T-helper 2 cell (primary cell): ENCODE results near the gene MLKL.
"Not testable (repeated sequence)": the region's sequence is repeated elsewhere in the genome, so short reads cannot be mapped to it uniquely, and the experiment has no call there.

Source experiments
- DNase-seq, 5 experiments: peaks; one replicate each; pipeline versions ENCODE4 v3.0.0 to v3.0.0-alpha.2; 2012 to 2022

MLKL gene

DNA sequence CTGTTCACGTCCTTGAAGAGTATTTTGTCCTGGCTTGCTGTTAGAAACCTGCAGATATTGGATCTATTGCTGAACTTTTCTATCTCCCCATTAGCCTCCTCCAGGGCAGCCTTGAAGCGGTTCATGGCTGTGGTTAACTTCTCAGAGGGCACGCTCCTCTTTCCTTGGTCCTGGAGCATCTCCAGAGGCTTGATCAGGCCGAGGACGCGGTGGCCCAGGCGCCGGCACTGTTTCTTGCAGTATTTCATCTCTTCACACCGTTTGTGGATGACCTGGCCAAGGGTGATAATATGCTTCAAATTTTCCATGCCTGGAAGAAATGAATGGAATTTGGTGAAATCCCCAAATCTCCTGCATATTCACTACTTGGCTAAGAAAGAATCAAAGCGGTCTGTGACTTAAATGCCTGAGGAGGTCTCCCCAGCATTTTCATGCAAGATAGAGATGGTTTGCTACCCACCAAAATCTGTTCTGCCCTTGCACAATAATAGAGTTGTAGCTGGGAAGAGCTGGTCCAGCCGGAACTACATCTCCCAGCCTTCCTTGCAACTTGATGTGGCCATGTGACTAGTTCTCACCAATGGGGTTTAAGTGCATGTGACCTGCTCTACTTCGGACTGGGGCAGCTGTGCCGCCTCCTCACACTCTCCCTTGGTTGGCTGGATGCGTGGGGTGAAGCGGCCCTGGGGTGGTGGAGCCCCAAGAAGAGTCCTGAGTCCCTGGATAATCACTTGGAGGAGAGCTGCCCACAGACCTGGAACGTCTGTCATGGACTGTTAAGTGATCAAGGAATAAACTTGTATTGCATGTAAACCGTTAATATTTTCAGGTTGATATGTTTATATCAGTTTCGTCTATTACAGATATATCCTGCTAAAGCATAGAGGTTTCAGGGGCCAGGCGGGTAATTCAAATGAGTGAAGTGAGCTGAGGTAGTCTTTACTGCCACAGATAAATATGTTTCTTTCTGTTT is 4.9 kb downstream of the MLKL start:
- DNase-seq = peak in 4 of 5 experiments; percentile 21 to 86 (median 55)

DNA sequence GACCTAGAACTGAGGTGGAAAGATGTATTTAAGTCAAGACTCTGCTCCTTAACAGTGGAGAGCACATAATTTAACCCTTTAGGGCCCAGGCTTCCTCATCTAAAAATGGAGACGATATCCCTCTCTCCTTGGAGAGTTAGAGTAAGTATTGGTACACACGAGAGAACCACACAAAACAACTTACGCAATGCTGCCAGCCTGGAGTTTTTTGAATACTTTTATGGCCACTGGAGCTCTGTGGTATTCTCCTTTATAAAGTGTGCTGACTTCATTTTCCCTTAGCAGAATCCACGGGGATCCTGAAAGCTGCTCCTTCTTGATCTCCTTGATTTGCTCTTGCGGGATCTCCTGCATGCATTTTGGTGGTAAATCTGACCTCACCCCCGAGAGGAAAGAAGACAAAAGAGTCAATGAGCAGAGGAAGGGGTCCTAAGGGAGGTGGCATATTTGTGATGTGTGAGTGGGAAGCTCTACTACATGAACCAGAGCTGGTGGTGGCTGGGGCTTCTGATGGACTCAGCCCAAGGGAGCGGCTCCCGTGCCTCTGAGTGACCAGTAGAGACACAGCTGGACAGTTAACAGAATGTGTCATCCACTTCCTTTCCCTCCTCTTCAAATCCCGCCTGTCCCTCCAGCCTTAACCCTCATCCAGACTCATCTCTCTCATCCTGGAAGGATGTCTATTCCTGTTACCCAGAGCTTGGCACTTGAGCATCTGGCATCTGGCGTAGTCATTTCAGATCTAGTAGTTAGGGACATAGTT is 9.4 kb downstream of the MLKL start:
- DNase-seq = no peak

DNA sequence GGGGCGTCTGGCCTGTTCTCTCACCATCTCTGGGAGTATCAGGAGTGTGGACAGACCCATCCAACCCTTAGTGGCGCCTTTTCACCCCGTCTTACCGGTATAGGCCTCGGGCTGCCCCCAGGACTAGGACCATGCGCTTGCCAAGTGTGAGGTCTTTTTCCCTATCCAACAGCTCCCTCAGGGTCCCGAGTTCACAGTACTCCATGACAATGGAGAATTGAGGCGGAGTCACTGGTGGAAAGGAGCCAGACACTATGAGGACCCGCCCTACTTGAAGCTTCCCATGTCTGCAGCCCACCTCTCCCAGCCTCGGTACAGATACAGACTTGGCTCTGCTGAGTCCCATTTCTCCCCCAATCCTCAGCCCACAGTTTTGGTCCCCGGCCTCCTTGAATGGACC is 18.1 kb downstream of the MLKL start:
- DNase-seq = no peak

DNA sequence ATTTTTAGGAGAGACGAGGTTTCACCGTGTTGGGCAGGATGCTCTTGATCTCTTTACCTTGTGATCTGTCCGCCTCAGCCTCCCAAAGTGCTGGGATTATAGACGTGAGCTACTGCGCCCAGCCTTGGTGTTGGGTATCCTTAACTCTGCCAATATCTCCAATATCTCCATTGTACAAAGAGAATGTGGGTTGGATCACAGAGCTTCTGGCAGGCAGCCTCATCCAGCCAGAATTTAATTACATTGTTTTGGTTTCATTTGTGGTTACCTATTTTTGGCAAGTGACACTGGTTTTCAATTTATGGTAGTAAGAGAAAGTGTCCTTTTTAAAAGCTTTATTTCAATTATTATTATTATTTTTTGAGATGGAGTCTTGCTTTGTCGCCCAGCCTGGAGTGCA is 20.0 kb downstream of the MLKL start:
- DNase-seq = no peak

DNA sequence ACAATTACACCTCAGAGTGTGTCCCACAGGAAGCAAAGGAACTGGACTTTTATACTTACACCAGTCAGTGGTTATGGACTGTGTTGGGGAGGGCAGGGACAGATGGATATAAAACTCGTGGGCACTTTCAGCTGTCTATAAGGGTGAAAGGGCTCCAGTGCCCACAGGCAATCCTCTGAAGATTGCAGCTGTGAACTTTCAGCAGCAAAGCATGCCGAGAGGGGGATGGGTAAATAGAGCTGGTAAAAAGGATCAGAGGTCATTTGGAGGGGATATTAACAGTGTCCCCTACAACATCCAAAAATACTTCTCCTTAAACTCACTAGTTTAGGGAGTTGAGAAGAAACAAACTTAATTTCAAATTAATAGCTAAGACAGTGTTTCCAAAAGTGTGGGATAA is 20.7 kb downstream of the MLKL start:
- DNase-seq = no peak

DNA sequence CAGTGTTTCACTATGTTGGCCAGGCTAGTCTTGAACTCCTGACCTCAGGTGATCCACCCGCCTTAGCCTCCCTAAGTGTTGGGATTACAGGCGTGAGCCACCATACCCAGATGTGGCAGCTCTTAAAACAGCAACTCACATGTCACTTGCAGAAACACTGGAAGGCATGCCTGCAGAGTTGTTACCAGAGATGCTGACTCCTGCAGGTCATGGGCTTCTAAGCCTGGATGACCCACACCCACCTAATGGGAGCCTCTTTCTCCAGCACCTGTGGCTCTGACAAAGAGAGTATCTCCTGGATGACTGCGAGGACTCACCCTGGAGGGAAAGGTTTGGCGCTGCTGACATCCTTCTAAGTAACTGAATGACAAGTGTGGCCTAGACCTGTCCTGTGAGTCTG is 22.8 kb downstream of the MLKL start:
- no peak for DNase-seq

DNA sequence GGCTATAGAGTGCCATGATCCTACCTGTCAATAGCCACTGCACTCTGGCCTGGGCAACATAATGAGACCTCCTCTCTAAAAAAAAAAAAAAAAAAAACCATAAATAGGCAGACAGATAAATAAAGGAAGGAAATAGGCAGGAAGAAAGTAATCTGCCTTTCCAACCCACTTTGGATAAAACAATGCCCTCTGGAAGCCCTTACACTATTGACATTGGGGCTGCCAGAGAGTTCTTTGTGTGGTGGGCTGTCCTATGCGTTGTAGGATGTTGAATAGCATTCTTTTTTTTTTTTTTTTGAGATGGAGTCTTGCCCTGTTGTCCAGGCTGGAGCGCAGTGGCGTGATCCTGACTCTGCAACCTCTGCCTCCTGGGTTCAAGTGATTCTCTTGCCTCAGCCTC is 26.8 kb downstream of the MLKL start:
- DNase-seq = no peak

DNA sequence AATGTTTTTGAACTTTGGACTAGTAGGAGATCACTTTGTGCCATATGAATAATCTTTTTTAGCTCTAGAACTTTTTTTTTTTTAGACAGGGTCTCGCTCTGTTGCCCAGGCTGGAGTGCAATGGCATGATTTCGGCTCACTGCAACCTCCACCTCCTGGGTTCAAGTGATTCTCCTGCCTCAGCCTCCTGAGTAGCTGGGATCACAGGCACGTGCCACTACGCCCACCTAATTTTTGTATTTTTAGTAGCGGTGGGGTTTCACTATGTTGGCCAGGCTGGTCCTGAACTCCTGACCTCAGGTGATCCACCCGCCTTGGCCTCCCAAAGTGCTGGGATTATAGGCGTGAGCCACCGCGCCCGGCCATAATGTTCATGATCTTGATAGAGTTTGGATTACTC is 31.8 kb downstream of the MLKL start:
- DNase-seq = not testable (repeated sequence)

DNA sequence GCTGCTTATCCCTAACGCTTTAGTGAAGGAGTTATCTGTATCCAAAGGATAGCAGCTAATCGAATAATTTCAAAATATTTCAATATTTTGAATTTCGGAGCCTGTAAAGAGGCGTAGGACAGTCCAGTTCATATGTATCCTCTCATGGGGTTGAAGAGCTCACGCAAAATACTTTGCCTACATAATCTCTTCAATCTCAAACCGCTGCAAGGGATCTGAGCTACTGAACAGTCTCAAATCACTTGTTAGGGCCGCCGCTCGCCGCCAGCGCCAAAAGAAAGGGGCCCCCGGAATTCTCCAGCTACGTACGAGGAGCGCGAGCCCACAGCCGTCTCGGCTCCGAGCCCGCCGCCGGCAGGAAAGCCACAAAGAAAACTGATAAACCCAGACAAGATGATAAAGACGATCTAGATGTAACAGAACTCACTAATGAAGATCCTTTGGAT is 33.4 kb downstream of the MLKL start:
- peak in 3 of 5 experiments; percentile 14 to 61 (median 34) for DNase-seq

DNA sequence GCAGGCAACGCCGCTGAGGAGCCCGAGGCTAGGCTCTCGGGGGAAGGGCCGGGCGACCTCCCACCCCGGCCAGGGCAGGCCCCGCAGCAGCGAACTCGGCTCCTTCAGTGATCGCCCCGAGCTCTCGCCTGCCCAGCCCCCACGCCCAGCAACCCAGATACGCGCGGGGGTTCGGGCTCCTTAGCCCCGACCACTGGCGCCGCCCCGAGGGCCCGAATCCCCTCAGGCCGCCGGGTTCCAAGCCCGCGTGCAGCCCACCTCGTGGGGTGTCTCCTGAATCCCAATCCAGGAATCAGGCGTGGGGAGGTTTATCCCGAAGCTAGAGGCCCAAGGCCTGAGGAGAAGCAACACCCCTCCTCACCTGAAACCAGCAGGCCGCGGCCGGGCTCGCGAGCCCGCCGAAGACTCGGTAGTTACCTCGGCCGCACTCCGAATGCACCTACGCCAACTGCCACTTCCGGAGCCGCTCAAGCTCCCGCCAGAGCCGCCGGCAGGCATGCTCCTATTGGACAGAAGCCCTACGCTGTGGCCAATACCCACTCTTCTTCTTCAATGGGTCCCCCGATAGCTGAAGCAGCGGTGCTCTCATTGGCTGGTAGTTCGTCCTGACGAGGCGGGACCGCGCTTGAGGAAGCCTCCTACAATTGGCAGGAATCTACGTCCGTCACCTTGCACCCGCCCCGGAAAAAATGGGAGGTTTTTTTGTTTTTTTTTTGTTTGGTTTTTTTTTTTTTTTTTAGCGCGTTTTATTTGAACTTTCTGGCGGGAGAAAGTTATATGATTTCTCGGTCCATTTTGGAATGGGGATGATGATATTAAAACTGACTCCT is 34.0 kb downstream of the MLKL start, which contains the start of gene RFWD3:
RFWD3 (minus strand) TSS at position 453 of the 830 bp plus-strand sequence. CDS start 5,428 bp downstream, outside the sequence.
- DNase-seq = peak; percentile 83 to 99 (median 96)

DNA sequence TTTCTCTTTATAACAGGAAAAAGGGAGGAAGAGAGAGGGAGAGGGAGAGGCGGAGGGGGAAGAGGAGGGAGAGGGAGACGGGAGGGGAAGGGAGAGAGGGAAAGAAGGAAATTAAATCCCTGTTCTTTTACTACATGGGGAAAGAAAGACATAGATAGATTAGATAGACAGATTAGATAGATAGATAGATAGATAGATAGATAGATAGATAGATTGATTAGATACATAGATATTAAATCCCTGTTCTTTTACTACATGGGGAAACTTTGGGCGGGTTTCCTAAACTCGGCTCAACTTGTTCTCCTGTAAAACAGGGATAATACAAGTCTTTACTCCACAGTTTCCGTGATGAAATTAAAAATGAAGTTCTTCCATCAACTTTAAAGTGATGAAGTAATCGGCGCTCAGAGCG is 34.6 kb downstream of the MLKL start:
- DNase-seq = no peak

DNA sequence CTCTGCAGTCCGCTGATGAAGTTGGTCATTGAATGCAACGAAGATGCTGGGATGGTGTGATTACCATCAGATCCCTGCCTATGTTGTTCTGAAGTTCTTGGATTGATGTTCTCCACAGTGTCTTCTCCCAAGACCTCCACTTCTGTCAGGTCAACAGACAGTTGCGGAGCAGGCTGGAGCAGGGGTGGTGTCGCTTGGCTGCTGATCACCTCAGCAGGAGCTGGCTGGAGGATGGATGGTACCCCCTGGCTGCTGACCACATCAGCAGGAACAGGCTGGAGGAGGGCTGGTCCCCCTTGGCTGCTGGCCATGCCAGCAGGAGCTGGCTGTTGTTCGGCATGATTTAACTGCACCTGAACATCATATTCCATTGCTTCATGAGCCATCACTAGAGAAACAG is 39.6 kb downstream of the MLKL start:
- no peak for DNase-seq

DNA sequence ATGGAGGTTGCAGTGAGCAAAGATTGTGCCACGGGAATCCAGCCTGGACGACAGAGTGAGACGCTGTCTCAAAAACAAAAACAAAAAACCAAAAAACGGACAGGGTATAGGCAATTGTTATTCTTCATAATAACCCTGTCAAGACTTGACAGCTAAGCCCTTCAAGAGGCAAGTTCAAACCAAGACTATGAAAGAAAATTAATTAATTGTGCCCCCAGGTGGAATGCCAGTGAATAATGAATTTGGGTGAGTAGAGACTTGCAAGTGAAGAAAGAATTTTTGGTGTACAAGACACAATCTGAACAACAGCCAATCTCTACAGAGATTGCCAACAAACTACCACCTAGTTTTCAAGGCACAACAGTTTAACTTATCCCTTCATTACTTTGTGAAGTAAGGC is 40.3 kb downstream of the MLKL start:
- DNase-seq = no peak

DNA sequence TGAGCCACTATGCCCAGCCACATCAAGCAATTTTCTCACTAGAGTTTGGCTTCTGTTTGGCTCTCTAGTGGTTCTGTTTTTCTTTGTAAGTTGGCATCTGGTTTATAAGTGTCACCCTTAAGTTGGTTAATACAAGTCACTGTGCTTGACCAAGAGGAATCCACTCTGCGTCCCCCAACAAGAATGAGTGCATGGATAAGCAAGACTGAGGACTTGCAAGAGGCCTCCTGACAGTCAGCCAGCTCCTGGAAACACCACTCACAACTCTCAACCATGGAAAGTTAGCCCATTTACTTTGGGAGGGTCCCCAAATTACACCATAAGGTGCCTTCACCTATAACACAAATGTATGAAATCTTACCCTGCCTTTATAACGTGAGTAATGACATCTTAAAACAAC is 41.6 kb downstream of the MLKL start:
- DNase-seq = no peak

DNA sequence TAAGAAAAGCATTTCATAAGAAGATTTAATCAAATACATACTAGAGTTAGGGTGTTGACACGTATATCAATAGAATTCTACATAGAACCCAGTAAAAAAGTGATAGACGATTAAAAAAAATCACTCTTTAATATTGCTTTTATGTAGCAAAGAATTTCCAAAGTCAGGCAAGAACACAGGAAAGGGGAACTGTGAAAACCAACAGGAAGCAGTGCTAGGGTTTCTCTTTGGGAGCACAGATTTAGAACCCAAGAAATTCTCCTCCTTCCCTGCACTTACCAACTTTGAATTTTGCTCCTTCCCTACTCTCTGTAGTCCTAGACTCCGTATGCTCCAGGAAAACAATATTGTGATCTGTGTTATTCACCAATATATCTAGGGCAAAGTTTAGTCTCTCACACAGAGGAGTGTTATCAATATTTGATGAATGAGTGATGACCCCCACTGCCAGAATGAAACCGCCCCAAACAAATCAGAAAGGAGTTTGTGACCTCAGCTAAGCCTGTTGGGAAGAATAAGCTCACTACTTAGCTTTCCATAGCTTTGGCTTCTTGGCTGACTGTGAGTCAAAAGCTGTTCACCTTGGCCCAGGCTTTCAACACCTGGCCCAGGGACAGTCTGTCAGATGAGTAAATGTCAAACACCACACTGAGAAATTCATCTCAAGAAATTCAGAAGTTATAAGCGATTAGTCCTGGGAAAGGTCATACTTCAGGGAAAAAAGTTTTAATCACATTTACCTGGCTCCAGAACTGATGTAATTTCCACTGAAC is 42.6 kb downstream of the MLKL start:
- no peak for DNase-seq

DNA sequence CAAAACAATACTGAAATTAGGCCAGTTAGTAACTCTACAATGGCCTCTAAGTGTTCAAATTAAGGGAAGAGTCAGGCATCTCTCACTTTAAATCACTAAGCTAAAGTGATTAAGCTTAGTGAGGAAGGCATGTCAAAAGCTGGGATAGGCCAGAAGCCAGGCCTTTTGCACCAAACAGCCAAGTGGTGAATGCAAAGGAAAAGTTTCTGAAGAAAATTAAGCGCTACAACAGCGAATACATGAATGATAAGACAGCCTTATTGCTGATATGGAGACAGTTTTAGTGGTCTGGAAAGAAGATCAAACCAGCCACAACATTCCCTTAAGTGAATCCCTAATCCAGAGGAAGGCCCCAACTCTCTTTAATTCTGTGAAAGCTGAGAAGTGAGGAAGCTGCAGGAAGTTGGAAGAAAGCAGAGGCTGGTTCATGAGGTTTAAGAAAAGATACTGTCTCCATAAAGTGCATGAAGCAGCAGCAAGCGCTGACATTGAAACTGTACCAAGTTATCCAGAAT is 46.1 kb downstream of the MLKL start:
- DNase-seq = no peak

DNA sequence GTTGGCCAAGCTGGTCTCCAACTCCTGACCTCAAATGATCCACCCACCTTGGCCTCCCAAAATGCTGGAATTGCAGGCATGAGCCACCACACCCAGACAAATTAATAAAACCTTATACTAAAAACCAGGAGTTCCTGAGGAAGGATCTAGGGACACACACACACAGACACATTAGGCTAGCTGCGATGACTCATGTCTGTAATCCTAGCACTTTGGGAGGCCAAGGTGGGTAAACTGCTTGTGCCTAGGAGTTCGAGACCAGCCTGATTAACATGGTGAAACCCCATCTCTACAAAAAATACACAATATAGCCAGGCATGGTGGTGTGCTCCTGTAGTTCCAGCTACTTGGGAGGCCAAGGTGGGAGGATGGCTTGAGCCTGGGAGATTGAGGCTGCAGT is 47.8 kb downstream of the MLKL start:
- DNase-seq = not testable (repeated sequence)

DNA sequence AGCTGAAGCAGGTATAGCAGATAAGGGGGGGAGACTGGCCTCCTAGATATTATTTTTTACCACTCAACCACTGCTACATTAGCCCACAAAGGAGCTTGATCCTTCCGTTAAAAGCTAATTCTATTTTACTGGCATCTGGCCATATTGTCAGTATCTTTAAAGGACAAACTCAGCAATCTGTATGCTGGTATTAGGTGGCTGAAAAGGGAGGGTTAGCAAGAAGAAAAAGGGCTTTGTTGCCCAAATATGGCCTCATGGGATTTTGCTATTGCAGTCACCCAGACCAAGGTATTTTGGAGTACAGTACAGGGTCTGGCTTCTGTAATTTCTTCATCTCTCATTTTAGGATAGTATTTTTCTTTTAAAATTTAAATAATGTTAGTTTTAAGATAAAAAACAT is 48.4 kb downstream of the MLKL start:
- no peak for DNase-seq

DNA sequence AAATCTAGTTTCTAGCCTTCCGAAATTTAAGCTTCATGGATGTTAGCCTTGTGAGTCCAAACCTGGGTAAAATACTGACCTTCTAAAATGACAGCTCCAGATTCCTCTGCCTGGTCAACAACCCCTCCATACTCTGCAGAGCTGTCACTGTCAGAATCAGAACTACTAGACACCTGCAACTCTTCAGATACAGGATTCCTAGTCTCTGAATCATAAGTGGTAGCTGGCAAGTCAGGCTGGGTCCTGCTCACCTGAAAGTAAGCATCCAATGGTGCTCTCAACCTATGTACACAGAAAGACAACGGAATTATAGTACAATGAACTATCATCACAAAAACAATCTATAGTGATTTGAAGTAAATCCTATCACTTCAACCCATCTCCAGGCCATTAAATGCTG is 48.8 kb downstream of the MLKL start:
- no peak for DNase-seq

DNA sequence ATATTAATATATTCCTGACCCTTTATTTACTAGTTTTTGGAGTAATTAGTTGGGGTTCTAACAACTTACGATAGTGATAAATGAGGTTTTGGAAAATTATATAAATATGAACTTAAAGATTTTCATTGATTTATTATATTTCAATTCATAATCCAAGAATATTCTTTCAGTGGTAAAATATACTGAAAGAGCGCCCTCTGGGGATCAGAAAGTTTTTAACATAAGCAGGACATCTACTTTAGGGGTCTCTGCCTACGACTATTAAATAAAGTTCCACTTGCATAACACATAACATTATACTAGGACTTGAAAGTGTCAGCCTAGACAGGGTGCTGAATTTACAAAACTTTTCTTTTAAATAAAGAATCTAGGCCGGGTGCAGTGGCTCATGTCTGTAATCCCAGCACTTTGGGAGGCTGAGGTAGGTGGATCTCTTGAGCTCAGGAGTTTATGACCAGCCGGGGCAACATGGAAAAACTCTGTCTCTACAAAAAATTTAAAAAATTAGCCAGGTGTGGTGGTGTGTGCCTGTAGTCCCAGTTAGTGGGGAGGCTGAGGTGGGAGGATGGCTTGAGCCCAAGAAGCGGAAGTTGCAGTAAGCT is 49.6 kb downstream of the MLKL start:
- no peak for DNase-seq

DNA sequence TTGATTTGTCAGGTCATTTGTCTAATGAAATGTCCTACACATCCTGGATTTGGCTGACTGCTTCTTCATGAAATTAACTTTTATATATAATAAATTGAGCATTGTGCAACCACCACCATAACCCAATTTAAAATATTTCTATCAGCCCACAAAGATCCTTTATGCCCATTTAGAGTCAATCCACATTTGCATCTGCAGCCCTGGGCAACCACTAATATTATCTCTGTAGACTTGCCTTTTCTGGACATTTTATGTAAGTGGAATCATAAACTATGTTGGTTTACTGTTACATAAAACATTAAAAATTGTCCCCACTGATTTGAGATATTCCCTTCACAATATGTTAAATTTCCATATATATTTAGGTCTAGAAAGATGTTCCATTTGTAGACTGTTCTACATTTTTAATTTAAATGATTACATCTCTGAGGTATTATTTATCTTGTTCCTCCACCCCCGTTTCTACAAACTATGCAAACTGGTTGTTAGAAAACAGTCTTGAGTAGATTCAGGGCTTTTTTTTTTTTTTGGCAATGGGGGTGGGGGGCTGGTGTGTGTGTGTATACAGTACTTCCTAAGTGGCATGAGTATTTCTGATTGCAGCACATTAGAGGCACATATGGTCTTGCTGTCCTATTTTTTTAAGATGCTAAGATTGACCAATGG is 50.7 kb downstream of the MLKL start:
- DNase-seq = no peak
